Occipital lobe (tissue), 2 donors: ENCODE data around the gene FOXN3. TPM values are rescaled to one million over a fixed set of nuclear protein-coding genes. Genes with fewer than 3 reads are reported as not detected.

Experiments
- DNase-seq: peaks from one replicate; lab custom pipeline; 2025; lab: John Stamatoyannopoulos, UW
- total RNA-seq: library from RNA; depleted of rRNA; stranded (reverse); fragments of >200 nt; gene quantifications from one replicate; pipeline ENCODE4 v1.2.3, GENCODE V29; 2014

Gene FOXN3
- total RNA-seq, 1 donor from 2014 or later: 36.8 TPM

- DNase-seq: no peak
These were observed 51.8 kb downstream of the FOXN3 start for GRCh38 chr14:89365061-89365801.

DNA sequence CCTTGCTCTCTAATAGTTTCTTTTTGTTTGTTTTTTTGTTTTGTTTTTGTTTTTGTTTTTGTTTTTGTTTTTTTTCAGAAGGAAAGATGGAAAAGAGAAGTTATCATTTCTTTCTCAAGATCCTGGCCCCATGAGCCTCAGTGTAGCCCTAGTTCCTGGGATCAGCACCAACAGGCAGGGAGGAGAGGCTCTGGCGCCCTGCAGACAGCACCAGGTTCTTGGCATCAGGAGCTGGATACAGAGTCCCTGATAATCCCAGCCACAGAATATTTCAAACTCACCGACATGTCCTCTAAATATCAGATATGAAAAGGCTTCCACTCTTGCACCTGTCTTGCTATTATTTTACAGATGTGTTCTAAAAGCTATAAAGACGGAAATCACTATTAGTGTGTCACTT lies 52.7 kb downstream of the FOXN3 start:
- DNase-seq: no peak

DNA sequence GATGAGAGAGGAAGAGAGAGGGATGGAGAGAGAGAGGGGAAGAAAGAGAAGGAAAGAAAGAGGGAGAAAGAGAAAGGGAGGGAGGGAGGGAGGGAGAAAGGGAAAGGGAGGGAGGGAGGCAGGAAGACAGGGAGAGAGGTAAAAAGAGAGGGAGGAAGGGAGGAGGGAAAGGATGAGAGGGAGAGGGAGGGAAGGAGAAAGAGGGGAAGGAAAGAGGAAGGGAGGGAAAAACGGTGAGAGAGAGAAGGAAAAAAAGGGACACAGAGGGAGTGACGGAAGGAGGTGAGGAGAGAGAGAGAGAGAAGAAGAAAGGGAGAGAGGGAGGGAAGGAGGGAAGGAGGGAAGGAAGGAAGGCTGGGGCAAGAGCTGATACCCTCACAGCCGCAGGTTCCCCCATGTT lies 56.8 kb downstream of the FOXN3 start:
- DNase-seq: no peak

DNA sequence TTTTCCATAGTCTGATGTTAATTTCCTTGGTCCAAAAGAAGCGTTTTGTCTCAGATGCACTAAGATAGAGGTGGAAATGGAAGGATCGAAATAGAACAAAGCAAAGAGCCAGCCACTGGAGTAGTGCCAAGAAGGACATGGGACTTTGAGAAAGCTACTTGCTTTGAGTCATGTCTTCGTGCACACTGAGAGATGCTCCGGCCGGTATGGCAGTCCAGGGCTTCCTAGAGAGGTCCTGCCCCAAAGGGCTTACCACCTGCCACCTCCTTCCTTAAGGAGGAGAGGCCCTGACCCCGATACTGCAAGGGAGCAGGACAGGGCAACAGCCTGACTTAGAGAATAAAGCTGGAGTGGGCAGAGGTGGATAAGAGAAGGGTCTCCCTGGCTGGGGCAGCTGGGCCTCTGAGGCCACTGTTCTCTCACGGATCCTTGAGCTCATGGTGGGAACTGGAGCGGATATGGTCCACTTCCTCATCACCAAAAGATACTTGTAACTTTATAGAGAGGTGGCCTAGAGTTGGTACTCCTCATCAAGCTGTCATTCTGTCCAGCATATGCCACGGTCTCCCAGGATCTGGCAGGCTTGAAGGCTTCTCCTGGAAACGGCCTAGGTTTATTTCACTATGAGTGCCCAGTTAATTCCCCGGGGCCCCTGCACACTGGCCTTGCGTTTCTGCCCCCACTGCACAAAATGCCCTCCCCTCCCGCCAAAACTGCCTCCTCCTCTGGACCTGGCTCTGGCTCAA lies 57.4 kb downstream of the FOXN3 start:
- DNase-seq: no peak

GRCh38 chr14:89357655-89358297 lies 59.3 kb downstream of the FOXN3 start:
- no peak for DNase-seq

GRCh38 chr14:89356927-89357326 lies 60.1 kb downstream of the FOXN3 start:
- DNase-seq: no peak

GRCh38 chr14:89356496-89356895 lies 60.5 kb downstream of the FOXN3 start:
- DNase-seq: no peak

DNA sequence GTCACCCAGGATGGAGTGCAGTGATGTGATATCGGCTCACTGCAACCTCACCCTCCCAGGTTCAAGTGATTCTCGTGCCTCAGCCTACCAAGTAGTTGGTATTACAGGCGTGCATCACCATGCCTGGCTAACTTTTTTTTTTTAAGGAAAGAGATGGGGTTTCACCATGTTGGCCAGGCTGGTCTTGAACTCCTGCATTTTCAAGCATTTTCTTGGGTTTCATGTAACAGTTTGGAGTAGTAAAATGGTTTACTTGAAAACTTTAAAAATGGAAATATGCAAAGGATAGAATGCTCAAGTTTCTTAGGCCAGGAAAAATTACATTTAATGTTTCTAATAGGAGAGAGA lies 63.3 kb downstream of the FOXN3 start:
- no peak for DNase-seq

GRCh38 chr14:89352976-89353765 lies 63.9 kb downstream of the FOXN3 start:
- no peak for DNase-seq

- no peak for DNase-seq
These were observed 65.3 kb downstream of the FOXN3 start for GRCh38 chr14:89351516-89352404.

DNA sequence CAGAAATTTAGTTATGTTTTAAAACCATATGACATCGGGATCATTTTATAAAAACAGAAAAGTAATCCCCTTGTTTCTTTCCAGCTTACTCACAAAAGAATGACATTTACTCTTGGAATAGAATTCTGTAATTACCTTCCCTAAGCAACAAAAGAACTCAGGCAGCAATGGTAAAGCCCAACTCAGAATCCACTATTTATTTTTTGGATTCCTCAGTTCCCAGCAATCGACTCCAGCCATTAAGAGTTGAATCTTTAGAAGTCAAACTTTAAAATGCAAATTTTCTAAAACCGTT lies 65.9 kb downstream of the FOXN3 start:
- no peak for DNase-seq

- no peak for DNase-seq
These were observed 66.9 kb downstream of the FOXN3 start for GRCh38 chr14:89350152-89350551.

GRCh38 chr14:89349171-89350008 lies 67.6 kb downstream of the FOXN3 start:
- DNase-seq: peak; percentile 77

DNA sequence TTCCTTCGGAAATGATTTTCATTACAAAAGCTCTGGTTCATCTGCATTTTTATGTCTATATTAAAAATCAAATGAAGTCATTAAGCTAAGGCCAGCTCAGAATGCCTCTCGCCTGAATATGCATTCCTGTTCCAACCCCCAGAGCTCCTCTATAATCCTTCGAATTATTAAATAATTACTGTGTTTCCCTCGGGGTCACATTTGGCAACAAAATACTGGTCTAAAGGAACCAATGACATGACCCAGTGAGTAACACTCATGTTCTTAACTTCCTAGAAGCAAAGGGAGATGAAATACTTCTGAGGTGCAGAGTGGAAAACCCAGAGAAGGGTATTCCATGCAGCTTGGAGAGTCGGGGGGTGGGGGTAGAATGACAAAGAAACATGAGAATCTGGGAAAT lies 68.3 kb downstream of the FOXN3 start:
- DNase-seq: no peak

DNA sequence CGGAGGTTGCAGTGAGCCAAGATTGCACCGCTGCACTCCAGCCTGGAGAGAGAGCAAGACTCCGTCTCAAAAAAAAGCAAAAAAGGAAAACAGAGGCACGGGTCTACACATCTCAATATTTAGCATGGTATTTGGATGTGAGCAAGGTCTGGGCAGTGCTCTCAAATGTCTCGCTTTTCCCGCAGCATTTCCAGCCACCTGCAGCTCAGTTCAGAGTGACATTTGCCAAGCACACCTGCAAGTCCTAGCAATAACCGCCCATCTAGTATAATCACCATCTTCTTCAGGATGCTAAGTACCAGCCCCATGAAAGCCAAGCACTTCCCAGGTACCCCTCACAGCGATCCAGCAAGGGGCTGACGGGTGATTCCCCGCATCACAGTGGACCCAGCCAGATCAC lies 69.1 kb downstream of the FOXN3 start:
- no peak for DNase-seq

- no peak for DNase-seq
These were observed 72.1 kb downstream of the FOXN3 start for GRCh38 chr14:89344920-89345254.

GRCh38 chr14:89343356-89343755 lies 73.7 kb downstream of the FOXN3 start:
- no peak for DNase-seq

GRCh38 chr14:89342049-89342448 lies 75.0 kb downstream of the FOXN3 start:
- no peak for DNase-seq

DNA sequence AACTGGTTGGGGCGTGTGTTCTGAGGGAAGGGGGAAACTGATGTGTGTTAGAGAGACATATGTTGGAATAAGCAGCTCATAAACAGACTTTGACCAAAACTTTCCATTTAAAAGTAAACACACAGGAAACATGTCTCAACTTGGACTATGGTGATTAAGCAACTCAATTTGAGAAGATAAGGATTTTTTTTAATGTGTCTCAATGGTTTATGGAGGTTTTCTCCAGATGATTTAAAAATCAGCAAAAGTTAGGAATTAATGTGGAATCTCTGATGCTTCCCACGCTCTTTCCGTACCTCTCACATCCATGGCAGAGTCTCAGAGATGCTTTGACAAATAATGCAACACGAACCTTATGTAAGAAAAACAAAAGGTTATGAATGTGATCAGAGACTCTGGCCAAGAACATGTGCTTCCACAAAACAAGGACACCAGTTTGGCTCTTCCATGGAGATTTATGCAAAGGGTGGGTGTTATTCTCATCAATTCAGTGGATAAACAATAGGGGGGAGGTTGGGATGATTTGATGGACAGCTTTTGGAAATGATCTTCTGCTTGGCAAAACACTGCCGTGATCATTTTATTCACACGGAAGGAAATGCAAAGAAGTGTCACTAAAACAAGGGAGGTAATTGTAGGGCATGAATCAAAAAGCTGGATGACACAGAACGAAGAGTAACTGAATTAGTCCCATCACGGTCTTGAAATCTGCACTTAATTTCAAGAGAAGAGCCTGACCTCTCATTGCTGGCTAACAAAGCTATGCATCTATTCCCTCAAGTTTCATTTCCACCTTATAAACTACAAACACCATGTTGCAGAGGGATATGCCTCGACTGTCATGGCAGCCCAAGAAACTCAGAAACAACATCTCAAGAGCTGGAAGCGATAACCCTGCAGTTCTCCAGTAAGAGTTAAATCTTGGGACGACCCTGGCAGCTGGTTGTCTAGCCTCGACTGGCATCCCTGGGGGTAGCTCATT lies 76.5 kb downstream of the FOXN3 start:
- DNase-seq: no peak
